Hepatic stellate cell (primary cell): Measurements from ENCODE around the gene JDP2.
"Not testable (repeated sequence)": the region's sequence is repeated elsewhere in the genome, so short reads cannot be mapped to it uniquely, and the experiment has no call there.

Experiments
- DNase-seq: peaks from one replicate; pipeline ENCODE4 v3.0.0; 2011; ENCODE audit warnings: low spot score

The JDP2 gene

DNA sequence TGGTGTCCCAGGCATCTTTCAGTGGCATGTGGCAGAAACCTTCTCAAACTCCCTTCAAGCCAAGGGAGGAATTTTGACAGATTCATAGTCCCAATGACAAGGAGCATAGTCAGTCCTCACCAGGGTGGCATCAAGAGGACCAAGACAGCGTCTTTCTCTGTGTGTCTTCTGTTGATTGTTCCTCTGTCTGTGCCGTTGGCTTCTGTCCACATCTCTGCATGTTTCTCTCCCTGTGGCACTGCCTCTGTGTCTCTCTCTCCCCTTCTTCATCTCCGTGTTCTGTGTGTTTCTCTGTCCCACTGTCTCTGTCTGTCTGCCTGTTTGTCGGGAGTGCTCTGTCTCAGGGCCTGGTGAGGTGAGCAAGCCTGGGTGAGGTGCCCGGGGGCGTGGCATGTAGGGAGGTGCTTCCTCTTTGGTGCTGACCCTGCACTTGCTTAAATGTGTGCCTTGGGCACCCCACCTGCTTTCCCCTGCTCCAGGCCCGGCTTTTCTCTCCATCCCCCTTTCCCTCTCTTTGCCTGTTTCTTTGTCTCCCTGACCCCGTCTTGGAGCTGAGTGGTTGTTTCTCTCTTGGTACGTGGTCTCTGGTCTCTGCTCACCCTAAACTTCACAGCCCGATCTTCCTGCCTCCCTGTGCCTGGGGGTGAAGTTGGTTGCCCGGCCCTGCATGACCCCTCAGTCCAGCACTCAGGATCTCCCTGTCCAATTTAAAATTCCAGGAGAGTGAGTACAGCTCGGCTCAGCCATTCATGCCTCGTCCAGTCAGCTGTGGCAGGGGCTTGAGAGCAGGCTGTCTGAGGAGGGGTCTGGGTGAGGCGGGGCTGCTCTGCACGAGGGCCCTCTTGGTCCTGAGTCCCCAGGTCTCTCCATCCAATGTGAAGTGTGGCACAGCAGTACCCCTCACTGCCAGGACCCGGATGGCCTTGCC lies 28.5 kb downstream of the JDP2 start:
- DNase-seq: no peak

DNA sequence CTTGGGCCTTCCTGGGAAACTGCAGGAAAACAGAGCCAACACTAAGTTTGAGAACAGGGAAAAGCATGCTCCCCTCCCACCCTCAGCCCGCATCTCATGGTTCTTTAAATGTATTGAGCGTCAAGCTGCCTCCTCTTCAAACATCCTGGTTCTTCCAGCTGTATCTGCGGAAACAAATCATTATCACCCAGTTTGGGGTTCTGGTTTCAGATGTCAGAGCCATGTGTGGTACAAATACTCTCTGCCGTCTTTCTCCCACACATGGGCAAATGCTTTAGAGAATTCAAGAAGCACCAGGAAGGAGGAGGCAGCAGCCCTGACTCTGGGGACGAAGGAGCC lies 29.1 kb downstream of the JDP2 start:
- DNase-seq: no peak

DNA sequence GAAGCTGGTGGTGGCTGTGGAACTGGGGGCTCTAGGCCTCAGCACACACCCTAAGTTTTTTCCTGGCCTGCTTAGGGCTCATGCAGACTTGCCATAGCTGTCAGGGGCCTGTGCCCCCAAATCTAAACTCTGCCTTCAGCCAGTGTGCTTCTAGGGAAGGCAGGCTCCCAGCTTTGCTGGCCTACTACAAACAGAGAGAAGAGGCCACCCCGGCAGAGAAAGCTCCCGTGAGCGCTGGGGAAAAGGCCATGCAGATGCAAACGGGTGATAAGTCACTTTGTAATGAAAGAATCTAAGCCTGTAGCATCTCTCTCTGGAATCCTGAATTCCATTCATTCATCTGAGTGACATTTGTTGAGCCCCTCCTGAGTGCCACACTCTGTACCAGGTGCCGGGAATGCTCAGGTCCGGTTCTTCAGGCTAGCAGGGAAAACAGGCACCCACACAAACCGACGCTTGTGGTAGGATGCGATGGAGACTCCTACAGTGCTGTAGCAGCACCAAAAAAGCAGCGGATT lies 29.9 kb downstream of the JDP2 start:
- DNase-seq: no peak

DNA sequence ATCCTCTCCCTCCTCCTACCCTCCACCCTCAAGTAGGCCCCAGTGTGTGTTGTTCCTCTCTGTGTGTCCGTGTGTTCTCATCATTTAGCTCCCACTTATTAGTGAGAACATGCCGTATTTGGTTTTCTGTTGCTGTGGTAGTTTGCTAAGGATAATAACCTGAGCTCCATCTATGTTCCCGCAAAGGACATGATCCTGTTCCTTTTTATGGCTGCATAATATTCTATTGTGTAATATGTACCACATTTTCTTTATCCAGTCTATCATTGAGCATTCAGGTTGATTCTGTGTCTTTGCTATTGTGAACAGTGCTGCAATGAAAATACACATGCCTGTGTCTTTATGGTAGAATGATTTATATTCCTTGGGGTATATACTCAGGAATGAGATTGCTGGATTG lies 30.5 kb downstream of the JDP2 start:
- DNase-seq: no peak

DNA sequence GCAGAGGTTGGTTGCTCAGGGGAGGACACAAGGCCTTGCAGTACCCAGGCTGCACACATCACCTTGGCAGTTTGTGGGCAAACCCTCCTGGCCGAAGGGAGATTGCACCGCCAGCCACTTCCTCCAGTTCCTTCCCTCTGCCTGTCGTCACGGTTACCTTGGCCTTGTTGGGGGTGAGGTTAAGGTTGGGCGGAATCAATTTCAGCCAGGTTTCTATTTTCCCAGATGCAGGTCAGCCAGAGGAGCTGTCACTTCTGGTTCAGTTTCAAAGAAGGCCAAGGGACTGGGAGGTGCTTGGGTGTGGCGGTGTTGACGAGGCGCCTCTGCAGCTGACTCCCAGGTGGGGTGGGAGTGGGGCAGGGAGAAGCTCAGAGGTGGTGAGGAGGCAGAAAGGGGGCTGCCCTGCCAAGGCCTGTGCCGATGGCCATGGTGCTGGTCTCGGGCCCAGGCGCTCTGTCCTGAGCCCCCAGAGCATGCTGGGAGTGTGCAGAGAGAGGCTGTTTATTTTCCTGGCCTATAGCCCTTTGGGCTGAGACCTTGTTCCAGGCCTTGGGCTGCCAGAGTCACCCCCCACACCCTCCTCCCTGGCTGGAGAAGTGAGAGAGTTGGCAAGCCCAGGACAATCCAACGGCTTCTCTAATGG lies 31.4 kb downstream of the JDP2 start:
- no peak for DNase-seq

DNA sequence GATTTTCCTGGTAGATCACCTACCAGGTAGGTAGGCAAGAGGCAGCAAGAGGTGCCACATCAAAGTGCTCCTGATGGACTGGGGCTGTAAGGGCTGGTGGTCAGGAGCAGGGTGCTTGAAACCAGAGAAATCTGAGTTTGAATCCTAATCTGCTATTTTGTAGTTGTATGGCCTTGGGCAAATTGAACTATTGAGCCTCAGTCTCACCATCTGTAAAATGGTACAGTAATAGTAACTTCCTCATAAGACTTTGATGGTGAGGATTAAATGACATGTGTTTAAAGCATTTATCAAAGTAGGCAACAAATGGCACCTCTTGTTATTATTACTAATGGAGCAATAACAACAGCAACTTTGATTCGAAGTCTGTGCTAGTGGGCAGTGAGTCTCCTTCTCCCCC lies 32.0 kb downstream of the JDP2 start:
- no peak for DNase-seq

DNA sequence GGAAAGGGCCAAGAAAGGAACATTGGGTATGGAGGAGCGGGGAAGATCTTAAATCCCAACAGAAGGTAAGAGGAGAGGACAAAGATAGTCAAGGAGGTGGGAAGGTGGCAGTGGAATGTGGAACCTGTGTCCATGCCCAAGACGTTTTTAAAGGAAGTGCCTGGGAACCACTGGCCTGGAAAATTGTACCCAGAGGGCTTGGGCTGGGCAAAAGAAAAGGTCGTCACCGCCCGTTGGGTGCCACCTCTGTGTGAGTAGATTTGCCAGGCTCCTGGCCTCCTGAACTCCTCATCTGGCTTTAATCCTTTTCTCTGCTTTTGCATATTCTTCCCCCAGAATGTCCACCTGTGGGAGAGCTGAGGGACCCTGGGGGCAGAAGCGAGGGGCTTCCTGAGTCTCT lies 32.6 kb downstream of the JDP2 start:
- DNase-seq: no peak

DNA sequence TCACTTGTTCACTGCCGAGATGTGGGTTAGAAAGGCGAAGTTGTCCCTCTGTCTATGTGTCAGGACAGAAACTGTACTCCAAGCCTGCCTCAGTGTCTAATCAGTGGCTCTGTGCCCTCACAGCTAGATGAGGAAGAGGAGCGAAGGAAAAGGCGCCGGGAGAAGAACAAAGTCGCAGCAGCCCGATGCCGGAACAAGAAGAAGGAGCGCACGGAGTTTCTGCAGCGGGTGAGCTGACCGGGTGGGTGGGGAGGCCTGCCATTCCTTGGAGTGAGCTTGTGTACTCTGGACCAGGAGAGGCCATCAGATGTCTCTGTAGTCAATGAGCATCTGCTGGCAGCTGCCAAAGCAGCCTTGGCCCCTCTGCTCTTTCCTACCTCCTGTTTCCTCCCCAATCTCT lies 33.5 kb downstream of the JDP2 start:
- DNase-seq: no peak

DNA sequence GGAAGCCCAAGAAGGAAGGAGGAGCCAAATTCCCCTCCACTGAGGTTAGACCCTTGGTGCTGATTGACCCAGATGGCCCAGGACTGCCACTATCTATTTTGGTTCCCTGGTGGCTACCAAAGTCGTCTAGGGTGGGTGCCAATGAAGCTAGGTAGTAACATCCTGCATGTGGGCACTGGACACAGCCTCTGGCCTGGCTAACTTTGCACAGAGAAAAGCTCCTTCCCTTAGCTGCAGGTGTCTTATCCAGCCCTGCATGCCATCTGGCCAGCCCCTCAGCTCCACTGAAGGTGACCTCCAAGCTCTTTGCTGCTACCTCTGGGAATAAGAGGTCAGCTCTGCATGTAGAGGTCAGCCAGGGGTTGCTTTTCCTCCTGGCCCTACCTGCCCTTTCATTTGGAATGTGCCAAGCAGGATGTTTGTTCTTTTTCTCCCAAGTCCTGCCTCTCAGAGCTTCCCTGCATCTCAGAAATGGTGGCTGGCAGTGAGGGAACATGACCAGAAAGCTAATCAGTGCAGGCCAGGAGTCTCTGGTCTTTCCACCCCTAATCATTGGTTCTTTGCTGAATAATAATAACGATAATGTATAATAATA lies 34.0 kb downstream of the JDP2 start:
- DNase-seq: no peak

DNA sequence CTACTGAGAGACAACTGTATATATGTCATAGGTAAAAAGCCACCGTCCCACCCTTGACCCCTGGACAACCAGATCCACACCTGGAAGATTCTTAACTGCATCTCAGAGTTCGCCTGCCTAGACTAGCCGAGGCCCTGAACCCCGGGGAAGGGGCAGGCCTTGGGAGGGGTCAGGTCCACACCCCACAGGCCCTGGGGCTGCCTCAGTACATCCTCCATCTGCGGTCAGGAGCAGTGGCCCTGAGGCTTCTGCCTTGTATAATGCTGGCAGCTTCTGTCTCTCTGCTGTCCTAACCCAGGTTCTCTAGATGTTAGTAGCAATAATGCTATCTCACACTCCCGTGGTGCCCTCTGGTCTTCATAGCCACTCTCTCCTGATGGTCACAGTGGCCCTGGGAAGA lies 36.8 kb downstream of the JDP2 start:
- no peak for DNase-seq

DNA sequence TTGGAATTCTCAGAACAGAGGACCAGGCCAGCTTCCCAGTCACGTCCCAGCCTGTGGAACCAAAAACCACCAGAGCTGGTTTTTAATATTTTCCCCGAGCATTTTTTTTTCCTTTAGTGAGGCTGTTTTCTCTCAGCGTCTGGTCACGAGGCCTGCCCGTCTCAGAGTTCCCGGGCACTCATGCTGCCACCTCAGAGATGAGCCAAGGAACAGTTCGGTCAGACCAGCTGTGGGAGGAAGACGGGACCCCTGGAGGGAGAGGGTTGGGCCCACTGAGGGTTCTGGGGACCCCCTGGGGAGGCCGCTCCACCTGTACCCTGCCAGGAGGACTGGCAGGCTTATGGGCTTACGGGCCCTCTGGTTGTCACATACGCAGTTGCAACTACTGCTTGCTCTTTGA lies 39.9 kb downstream of the JDP2 start:
- DNase-seq: no peak

DNA sequence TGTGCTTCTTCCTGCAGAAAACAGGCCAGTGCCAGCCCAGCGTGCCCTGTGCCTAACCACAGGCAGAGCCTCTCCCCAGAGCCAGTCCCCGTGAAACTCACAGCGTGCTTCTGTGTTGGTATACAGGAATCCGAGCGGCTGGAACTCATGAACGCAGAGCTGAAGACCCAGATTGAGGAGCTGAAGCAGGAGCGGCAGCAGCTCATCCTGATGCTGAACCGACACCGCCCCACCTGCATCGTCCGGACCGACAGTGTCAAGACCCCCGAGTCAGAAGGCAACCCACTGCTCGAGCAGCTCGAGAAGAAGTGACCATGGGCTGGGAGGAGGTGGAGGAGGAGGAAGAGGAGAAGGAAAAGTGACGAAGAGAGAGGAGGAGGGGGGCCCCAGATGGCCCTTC lies 41.3 kb downstream of the JDP2 start:
- DNase-seq: no peak

DNA sequence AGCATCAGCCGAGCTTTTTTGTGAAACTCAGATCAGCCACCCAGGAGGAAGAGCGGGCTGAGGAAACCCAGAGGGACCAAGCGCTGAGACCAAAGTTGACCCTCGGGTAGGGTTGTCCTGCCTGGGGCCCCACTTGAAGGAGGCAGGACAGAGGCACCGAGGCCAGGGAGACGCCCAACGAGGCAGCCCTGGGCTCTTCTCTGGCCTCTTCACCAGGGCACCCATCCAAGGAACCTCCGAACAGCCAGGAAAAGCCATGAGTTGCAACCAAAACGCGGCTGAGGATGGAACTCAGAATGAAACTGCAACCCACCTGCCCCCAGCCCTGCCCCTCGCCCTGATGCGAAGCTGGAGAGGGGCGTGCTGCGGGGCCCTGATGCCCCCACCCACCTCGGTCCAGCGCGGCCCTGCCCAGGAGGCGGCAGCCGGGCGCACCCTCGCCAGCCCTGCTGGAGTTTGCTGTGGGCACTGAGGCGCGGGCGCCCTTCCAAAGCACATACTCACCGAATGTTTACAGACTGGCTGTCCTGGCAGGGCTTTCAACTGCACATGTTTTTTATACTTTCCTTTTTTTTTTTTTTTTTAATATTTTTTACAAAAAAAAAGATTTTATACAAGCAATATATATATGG lies 41.9 kb downstream of the JDP2 start:
- no peak for DNase-seq

DNA sequence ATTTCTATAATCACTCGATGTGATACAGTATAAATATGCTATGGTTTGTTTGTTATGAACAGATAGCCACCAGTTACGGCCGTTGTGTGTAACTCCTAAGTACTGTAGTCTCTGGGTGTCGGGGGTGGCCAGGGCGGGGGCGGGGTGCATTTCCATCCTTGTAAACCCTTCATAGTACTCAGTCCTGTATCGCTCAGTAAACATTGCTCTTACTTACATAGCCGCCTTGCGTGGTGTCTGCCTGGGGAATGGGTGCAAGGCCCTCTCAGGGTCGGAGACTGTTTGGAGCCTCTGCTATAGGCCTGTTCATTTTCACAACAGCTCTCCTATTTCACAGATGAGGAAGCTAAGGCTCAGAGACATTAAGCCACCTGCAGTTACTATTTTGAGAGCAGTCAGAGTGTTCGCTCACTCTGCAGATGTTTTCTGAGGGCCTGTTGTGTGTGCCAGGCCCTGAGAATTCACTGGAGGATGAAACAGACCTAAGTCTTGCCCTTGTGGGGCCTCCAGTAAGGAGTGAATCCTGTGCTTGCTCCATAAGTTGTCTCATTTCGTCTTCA lies 42.5 kb downstream of the JDP2 start:
- DNase-seq: no peak

DNA sequence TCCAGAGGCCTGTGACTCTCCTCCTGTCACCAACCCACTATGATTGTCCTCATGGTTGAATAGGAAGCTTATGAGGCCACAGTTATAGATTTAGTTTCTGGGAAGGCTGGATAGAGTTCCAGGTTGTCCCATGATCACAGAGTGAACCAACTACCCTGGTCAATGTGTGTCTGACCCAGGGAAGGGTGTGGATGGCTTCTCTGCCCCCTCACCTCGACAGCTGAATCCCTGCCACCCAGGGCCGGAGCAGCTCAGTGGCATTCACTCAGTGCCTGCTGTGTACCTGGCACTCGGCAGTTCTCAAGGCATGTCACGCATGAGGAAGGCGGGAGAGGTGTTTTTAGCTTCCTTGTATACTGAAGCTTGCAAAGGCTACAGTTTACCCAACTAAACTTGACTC lies 43.2 kb downstream of the JDP2 start:
- DNase-seq: no peak

DNA sequence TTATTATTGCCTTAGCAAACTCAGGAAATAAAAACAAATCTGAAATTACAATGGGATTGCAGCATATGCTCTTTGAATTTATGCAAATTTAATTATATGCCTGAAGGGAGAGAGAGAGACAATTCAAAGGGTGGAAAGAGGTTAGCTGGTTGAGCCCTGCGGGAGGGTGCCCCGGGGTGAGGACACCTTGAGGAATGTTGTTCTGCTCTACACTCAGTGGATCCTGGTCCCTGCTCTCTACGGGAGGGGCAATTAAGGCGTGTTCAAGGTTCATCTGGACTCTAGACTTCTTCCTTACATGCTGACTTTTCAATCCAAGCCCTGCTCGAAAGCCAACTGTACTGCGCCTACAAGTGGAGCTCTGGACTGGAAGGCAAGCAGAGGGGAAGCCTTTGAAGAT lies 46.3 kb downstream of the JDP2 start:
- DNase-seq: not testable (repeated sequence)

DNA sequence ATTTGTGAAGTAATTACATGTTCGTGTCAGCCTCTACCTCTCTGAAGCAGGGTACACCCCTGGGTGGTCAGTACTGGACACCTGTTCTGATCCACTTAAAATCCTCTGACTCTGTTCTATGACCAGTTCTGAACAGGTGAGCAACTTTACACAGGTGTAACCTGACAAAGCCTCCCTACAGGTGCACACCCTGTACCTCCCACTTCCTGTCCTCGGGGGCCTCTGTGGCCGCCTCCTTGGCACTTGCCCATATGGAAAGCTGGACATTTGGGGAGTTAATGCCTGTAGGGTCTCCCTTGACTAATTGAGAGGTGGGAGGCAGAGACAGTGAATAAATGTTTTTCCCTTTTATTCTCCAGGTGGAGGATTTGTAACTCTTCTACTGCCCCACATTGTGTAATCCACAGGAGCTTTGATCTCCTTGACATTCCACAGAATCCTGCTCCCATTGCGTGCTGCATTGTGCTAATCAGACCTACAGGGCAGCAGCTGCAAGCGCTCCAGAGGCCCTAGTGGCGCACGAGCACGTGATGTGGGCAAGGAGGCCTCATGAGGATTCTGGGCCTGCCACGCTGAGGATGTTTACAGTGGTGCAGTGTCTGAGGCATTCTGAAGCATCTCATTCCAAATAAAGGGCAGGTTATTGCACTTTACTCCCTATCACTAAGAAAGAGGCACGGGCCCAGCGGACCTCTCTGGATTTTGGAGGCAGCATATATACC lies 48.6 kb downstream of the JDP2 start:
- no peak for DNase-seq

DNA sequence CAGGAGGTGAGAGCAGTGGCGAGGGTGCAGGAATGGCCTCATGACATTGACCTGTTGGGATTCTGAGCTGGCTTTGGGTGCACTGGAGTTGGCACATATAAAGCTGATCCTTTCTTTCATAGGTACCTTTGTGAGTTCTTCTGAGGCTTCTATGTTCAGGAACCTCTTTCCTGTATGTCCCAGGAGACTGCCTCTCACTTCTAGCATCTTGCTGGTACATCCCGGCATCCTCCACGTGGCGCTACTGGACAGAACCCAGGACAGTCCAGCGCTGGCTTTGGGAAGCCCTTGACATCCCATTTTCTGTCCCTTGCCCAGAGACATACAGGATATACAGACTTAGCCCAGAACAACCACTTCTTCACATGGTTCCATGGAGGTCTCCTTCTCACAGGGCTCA lies 50.1 kb downstream of the JDP2 start:
- no peak for DNase-seq

DNA sequence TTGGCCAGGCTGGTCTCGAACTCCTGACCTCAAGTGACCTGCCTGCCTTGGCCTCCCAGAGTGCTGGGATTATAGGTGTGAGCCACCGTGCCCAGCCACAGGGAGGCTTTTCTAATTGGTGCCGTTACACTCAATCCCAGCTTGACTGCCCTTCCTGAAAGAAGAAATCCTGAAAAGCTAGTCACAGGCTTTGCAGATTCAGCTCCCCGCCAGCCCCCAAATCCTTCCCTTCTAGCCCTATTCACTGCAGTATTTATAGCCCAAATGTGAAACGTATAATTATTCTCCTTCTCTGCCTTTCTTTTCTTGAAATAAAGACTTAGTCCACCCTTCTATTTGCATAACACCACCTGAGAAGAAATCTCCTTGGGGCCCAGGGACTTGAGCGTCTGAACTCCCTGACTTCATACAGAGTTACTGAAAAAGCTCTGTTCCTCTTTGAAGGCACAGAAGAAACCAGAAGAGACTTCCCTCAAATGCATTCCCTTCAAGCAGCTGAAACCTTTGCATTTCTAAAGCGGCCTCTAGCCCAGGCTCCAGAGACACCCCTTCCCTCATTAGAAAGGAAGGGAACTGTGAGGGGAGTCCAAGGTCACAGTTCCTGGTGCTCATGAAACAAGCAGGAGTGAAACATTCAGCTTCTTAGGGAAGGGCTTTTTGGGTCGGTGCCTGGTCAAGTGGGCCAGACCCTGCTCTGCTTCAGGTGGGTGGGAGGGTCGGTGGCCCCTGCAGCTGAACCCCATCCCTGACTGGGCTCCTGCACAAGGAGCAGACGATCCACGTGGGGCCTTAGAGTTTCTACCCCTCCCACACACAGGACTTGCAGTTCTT lies 52.2 kb downstream of the JDP2 start:
- no peak for DNase-seq

DNA sequence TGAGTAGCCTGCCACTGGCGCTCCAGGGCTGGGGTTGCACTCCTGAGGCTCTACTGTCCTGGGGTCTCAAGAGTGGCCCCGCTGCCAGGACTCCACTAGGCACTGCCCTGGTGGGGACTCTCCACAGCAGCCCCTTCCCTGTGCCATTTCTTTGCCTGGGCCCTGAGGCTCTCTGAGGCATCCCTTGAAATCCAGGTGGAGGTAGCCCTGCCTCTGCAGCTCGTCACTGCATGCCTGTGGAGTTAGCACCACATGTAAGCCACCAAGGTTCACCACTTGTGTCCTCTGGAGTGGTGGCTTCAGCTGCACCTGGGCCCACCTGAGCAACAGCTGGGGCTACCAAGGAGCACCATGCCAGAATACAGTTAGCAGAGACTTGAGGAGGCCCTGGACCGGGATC lies 54.5 kb downstream of the JDP2 start:
- no peak for DNase-seq
